Measurements from ENCODE around the gene IL13RA1. TPM values are rescaled to one million over a fixed set of nuclear protein-coding genes. Genes with fewer than 3 reads are reported as not detected.

Gene IL13RA1
- total and polyA plus RNA-seq, 8 donors: 34.8 to 87.3 (median 43.2) TPM

GRCh38 chrX:118825227-118825626 is 97.8 kb downstream of the IL13RA1 start:
- intact Hi-C loops (cut with DNase I): no loop called here
- Histone ChIP-seq H3K4me3 (no peak overlapping the region), H3K36me3 (no peaks in the 10 kb centered on the region), H3K4me1 (no peaks in the 10 kb centered on the region), H3K9me3 (no peaks in the 10 kb centered on the region), H3K27ac (no peak overlapping the region), H3K27me3 (peaks cover 39 to 70% of the 10 kb centered on the region in 2 donors)
- peak; percentile 7 for ATAC-seq
- no peak for DNase-seq
- no peak for TF ChIP-seq CTCF (IDR thresholded peaks at IDR 0.05)

- Histone ChIP-seq H3K27ac (no peak overlapping the region), H3K9me3 (no peaks in the 10 kb centered on the region), H3K4me3 (peak overlapping the region; percentile 29 to 37), H3K4me1 (no peaks in the 10 kb centered on the region), H3K27me3 (no peaks in the 10 kb centered on the region), H3K36me3 (no peaks in the 10 kb centered on the region)
- peak; percentile 66 to 84 for TF ChIP-seq CTCF (IDR thresholded peaks at IDR 0.05)
- ATAC-seq (peak; percentile 96), DNase-seq (peak; percentile 42 to 93 (median 79))
- intact Hi-C loops (cut with DNase I): no loop called here
Observed at GRCh38 chrX:118839334-118839958, 112.0 kb downstream of the IL13RA1 start.

Other genes starting within 250 kb of the IL13RA1 start
- gene DOCK11, start 231.8 kb upstream of the IL13RA1 start, total RNA-seq: 10 to 100 TPM; 35.5 to 36.8 TPM
- 10 to 100 TPM; 13.4 to 24.1 (median 16.1) TPM for gene DOCK11, start 231.8 kb upstream of the IL13RA1 start, polyA plus RNA-seq (ENCODE audit: insufficient read length in 6 of 6)
- gene ZCCHC12, start 96.2 kb downstream of the IL13RA1 start, total RNA-seq: under 1 TPM in 1 of 2 donors, not detected in 1; 0.55 TPM
- under 1 TPM; 0.27 to 0.93 (median 0.48) TPM for gene ZCCHC12, start 96.2 kb downstream of the IL13RA1 start, polyA plus RNA-seq (ENCODE audit: insufficient read length in 6 of 6)
- gene LONRF3, start 247.0 kb downstream of the IL13RA1 start, total RNA-seq: 10 to 100 TPM; 14.4 to 23.0 TPM
- 1 to 10 TPM; 3.0 to 4.3 (median 3.4) TPM for gene LONRF3, start 247.0 kb downstream of the IL13RA1 start, polyA plus RNA-seq (ENCODE audit: insufficient read length in 6 of 6)

Data from left lung (tissue), 10 donors.